Body of pancreas (tissue), 4 donors: ENCODE data around the gene OSER1.

Source experiments
- CTCF ChIP-seq, 7 experiments: fragments of 450-650 bp in 4 of 7; fragments of 200-600 bp in 3 of 7; sonication (generic) in 3 of 7; IDR thresholded peaks; one replicate each; pipeline ENCODE4 v1.5.1; 2016 to 2019; ENCODE audit warnings: antibody characterized with exemption in 7 of 7
- POLR2A ChIP-seq, 3 donors: fragments of 450-650 bp; IDR thresholded peaks; one replicate each; pipeline ENCODE4 v1.6.1; 2016; ENCODE audit warnings: antibody characterized with exemption in 3 of 3, mild to moderate bottlenecking in 2 of 3

GRCh38 chr20:44233436-44234016 lies 23.0 kb upstream of the OSER1 start:
- TF ChIP-seq CTCF (IDR thresholded peaks at IDR 0.05) (no peak), POLR2A (IDR thresholded peaks at IDR 0.05) (no peak)
